HS-5 (cell line): ENCODE data around the gene MC1R.

Experiments used
- DNase-seq: peaks from one replicate; pipeline ENCODE4 v3.0.0-alpha.2; 2012; ENCODE audit warnings: low read depth

The MC1R gene

DNA sequence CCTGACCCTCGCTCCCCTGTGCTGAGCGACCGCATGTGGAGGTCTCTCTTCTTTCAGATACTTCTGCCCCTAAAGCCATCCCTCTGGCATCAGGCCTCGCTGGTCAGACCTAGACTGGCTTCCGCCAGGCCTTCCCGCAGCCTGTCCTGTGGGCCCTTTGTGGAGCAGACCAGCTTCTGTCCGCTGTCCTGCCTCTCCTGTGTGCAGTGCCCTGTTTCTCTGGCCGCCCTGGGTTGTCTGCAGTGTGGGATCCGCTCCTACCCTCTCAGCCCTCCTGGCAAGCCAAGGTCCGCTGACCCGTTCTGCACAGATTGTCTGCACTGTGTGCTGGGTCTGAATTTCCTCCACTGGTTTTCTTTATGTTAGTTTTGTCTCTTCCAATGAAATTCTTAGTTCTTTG is 21.5 kb upstream of the MC1R start:
- DNase-seq: no peak

DNA sequence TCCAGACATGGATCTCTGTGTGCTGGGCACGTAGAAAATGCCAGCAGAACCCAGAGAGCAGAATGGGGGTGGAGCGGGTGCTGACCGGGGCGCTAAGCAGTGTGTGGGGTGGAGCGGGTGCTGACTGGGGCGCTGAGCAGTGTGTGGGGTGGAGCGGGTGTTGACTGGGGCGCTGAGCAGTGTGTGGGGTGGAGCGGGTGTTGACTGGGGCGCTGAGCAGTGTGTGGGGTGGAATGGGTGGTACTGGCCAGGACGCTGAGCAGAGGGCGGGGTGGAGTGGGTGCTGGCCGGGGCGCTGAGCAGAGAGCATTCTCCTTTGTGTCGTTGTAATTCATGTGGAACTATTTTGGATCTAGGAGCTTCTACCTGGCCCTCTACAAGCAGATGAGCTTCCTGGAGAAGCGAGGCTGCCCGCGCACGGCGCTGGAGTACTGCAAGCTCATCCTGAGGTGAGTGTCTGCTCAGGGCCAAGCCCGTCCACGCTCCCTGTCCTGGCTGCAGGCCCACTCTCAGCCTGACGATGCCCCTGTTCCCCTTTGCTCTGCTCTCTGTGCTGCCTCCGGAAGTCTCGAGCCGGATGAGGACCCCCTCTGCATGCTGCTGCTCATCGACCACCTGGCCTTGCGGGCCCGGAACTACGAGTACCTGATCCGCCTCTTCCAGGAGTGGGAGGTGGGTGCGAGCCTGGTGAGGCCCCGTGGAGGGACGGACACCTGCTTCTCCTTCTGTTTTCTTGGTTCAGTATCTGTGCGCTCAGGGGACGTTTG is 20.3 kb upstream of the MC1R start:
- DNase-seq: no peak

DNA sequence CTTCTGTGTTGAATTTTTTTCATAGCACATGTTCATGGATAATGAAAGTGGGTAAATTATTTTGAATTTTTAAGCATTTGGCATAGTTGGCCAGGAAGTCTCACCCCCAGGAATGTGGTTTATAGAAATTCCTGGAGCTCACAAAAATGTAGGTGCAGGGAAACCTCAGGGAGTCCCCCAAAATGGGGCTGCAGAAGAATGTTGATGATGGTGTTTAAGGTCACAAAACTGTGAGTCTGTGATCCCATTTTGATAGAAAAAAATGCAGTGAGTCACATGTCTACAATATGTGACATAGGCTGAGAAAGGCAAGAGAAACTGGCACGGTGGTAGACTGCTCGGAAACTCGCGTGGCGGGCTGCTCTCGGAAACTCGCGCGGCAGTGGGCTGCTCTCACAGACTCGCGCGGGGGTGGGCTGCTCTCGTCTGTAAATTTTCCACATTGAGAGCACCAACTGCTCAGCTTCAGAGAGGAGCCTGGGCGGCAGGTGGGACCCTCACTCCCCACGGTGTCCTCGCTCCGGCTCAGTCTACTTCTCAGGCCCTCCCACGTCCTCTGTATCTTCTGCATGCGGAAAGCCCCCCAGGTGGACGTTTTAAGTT is 18.7 kb upstream of the MC1R start:
- DNase-seq: no peak

DNA sequence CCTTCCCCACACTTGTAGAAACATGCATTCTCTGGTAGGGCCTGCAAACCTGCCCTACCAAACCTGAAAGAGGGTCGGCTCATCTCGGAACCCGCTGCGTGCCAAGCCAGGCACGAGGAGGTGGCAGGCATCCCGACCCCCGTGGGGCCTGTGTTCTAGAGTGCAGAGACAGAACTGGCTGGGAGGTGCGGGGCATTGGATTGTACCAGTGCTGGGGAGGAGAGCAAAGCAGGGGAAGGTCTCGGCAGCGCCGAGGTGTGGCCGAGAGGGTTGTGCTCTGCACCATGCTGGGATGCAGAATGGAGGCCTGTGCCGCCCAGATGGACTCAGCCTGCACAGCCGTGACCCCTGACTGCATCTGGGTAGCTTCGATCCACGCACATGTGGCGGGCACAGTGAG is 17.8 kb upstream of the MC1R start:
- DNase-seq: no peak

DNA sequence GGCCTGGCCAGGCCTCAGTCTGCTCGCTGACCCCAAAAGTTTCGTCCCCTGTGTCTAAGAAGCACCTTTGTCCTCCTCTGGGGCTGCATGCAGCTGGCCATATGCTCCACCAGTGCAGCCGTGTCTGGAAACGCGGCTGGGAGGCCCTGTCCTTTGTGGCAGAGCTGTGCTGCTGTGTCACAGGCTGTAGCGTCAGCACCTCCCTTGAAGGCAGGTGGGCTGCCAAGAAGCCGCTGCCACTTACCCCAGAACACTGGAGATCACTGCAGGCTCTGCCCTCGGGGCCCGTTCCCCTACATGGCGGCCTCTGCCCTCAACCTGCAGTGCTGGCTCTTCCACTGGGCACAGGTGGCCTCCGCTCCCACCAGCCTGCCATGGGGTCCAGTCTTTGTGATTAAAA is 15.7 kb upstream of the MC1R start:
- no peak for DNase-seq

DNA sequence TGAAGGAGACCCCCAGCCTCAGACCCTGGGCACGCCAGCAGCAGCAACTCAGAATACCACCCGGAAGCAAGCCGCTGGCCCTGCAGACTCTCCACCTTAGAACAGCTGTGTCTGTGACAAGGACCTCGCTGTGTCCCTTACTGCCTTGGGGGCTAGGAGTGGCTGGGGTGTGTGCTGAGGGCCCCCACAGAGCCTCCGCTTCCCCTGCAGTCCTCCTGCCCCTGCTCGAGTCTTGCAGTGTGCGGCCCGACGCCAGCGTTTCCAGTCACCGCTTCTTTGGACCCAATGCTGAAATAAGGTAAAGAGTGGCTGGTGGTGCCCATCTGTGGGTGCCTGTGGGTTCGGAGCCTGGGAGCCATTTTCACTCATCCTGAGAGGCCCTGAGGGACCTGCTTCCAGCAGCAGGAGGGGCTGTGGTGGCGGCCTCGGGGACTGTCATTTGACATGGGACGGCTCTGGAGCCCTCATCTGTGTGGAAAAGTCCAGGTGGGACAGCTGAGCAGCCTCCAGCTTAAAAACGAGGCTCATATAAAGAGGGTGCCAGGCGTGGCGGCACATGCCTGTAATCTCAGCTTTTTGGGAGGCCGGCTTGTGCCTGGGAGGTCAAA is 14.7 kb upstream of the MC1R start:
- DNase-seq: no peak

DNA sequence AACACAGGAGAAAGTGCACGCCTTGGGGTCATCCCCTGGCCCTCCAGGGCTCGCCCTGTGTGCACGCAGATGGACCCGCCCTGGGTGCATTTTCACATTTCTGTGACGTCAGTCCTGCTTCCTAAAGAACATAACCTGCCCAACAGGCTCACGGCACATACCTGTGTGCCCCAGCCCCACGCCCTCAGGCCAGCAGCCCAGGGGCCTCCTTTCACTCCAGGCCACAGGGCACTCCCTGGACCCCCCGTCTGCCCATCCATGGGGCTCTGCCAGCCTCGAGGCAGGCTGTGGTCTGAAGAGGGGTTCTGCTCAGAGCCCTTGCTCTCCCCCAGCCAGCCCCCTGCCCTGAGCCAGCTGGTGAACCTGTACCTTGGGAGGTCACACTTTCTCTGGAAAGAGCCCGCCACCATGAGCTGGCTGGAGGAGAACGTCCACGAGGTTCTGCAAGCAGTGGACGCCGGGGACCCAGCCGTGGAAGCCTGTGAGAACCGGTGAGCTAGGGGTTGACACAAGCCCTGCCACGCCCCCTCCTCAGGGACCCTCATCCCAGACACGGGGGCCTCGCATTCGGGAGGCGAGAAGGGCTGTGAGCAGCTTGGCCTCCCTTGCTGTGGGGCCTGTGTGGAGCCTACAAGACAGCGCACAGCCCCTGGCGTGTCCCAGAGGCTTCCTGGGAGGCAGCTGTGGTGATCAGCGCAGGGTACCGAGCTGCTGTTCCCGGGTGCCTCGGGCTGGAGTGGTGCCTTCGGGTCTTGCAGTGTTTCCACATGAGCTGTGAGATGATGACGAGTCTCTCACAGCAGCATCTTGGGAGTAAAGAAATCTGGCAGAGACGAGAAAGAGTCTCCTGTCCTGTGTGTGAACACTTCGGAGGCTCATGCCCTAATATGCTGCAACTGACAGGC is 13.8 kb upstream of the MC1R start:
- DNase-seq: no peak

DNA sequence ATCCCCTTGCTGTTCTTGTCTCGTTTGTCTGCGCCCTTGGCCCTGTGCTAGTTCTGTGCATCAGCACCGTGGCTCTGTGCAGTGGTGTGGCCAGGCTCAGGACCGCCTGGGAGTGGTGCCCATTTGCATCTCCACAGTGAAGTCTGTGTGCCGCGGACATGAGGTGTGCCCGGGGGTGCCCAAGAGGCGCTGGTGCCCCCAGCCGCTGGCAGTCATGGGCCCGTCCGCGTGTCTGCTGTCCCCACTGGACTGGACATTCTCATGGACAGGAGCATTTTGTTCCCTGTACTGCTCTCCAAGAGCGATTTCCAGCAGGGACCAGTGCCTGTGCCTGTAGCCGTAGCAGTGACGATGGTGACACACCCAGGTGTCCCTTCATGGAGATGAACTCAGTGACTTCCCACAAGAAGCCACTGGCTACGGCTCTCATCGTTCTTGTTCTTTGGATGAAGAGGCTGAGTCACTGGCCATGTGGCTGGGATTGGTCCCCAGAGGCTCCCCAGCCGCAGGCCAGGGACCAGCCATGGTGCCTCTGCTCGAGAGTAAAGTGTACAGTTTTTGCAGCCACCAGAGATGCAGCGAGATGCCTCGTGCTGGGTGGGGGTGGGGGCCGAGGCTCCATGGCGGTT is 13.0 kb upstream of the MC1R start:
- DNase-seq: no peak

DNA sequence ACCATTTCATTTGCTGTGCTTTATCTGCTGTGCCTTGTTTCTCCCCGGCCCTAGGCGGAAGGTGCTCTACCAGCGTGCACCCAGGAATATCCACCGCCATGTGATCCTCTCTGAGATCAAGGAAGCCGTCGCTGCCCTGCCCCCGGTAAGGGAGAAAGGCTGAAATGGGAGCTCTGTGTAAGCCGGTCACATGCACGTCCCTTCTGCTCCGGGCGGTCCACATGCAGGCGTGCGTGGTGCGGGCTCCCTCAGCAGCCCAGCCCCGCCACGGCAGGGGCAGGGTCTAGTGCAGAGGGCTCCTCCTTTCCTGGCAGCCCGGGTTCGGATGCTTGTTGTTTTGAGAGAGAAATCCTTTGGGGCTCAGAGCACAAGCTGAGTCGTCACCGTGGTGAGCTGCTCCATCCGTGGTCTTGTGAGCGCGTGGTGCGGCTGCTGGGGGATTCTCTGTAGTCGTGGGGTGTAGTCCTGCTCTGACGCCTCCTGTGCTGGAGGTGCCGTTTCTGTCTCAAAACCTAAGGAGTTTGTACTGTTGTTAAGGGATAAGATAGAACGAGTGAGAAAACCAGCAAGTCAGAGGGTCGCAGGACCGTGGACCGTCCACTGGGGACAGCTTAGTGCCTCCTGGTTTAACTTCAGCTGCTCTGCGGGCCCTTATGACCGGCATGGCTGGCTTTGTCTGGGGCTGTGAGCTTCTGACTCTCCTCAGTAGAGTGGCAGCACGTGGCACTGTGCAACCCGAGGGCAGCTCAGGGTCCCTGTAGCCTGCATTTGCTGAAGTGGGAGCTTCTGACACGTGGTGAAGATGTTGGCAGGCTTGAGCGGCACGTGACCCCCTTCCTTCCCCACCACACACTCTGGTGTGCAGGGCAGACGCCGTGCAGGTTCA is 12.3 kb upstream of the MC1R start:
- DNase-seq: no peak

DNA sequence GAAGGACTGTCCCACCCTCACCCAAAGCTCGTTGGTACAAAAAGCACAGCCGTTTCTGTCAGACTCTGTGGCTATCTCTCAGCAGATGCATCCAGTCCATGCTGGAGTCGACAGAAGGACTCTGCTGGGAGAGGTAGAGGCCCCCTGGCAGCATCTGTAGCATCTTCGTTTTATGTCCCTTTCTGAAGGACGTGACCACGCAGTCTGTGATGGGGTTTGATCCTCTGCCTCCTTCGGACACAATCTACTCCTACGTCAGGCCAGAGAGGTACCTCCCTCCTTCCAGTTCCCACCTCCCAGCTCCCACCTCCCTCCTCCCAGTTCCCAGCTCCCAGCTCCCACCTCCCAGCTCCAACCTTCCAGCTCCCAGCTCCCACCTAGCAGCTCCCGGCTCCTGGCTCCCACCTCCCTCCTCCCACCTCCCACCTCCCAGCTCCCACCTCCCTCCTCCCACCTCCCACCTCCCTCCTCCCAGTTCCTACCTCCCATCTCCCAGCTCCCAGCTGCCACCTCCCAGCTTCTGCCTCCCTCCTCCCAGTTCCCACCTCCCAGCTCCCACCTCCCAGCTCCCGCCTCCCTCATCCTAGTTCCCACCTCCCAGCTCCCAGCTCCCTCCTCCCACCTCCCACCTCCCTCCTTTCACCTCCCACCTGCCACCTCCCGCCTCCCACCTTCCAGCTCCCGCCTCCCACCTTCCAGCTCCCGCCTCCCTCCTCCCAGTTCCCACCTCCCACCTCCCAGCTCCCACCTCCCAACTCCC is 11.4 kb upstream of the MC1R start:
- DNase-seq: no peak

DNA sequence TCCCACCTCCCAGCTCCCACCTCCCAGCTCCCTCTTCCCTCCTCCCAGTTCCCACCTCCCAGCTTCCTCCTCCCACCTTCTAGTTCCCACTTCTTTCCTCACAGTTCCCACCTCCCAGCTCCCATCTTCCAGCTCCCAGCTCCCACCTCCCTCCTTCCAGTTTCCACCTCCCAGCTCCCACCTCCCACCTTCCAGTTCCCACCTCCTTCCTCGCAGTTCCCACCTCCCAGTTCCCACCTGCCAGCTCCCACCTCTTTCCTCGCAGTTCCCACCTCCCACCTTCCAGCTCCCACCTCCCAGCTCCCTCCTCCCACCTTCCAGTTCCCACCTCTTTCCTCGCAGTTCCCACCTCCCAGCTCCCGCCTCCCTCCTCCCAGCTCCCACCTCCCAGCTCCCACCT is 10.4 kb upstream of the MC1R start:
- DNase-seq: no peak

DNA sequence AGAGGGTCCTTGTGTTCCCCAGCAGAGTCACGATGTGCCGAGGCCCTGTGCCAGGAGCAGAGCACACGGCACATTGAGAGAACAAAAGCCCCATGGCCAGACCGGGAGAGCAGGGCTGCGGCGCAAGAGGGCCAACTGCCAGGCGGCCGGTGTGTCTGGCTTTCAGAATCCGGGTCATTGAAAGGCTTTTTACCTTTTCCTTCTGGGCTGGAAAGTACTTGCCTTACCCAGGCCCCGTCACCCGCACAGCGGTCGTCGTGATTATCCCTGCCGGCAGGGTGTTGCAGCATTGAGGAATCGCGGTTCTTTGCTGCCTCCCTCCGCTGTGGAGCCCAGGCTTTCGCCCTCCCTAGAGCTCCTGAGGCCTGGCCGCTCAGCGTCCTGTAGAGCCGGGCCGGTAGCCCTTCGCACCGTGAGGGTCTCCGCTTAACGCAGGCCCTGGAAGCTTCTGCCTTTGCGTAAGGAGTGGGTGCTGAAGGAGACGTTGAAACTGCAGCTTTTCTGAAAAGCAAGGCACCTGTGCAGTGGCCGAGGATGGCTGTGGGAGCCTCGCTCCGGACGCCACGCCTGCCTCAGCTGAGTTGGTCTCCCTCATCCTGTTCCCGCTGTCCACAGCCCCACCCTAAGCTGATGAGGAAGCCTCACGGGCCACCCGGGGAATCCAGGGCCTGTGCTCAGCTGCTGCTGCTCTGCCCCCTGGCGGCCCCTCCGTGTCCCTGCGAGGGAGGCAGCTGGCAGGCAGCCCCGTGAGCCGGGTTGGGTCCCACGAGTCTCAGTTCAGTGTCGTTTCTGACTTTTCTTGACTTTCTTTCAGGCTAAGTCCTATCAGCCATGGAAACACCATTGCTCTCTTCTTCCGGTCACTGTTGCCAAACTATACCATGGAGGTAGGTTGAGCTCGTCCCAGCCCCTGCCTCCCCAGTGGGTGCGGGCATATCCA is 8.6 kb upstream of the MC1R start:
- no peak for DNase-seq

DNA sequence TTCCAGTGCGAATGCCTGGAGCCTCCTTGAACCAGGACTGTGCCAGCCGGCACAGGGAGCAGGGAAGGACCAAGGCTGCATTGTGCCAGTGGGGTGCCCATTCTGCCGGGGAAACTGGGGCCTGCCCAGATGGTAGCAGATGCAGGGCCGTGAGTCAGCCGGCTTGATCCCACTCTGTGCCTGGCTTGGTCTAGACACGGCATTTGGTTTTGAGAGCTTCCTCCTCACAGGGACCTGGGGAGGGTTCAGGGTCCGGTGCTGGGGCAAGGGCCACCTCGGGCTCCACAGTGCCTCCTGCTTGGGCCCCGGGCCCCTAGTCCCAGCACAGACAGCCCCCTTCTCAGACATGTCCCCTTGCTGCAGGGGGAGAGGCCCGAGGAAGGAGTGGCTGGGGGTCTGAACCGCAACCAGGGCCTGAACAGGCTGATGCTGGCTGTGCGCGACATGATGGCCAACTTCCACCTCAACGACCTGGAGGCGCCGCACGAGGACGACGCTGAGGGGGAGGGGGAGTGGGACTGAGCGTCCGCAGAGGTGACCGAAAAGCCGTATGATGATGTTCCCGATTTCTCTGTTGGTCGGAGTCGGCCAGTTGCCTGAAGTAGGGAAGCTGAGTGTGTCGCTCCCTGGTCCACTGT is 7.8 kb upstream of the MC1R start:
- DNase-seq: no peak

DNA sequence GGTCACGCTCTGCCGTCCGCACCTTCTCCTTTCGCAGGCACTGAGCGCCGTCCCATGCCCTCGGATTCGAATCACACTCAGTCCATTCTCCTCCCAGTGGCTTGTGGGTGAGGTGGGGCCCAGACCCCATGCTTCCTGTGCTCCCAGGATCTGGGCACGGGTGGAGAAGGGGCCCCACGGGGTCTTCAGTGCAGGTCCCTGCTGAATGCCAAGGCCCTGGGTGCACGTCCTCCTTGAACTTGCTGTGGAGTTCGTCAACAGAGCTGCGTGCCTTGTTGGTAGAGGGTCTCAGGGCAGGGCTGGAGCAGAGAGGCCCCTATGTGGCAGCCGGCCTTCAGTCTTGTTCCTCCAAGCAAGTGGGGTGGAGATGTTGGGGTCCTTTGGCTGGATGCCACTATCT is 7.3 kb upstream of the MC1R start:
- no peak for DNase-seq

DNA sequence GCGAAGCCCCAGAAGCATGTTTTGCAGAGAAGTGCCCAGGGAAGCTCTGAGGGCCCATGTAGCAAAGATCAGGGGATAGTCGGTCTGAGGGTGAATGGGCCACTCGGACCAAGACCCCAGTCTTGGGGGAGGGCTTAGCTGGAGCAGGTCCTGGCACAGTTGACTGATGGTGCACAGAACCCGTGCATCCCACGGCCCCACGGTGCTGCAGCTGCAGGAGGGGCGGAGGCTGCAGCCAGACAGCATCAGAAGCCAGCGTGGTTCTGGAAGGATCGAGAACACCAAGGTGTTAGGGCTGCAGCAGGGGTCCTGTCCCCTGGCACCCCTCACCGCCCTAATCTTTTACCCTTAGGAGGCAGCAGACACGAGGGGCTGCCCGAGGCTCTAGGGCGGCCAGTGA is 6.5 kb upstream of the MC1R start:
- DNase-seq: no peak

DNA sequence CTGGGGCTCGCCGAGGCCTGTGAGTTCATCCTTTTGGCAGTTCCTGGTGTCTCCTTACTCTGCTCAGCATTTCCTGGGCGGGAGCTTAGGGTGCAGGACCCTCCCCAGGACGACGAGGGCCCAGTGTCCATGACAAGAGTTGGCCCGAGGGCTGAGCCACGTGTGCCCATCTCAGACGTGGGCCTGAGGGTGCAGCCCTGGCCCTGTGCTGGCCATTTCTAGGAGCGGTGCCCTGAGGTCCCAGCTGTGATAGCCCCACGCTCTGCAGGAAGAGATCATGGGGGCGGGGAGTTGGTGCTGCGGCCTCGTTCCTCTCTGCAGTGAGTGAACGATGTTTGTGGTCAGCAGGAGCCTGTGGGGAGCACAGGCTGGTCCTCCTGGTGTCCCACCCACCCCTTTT is 6.0 kb upstream of the MC1R start:
- no peak for DNase-seq

DNA sequence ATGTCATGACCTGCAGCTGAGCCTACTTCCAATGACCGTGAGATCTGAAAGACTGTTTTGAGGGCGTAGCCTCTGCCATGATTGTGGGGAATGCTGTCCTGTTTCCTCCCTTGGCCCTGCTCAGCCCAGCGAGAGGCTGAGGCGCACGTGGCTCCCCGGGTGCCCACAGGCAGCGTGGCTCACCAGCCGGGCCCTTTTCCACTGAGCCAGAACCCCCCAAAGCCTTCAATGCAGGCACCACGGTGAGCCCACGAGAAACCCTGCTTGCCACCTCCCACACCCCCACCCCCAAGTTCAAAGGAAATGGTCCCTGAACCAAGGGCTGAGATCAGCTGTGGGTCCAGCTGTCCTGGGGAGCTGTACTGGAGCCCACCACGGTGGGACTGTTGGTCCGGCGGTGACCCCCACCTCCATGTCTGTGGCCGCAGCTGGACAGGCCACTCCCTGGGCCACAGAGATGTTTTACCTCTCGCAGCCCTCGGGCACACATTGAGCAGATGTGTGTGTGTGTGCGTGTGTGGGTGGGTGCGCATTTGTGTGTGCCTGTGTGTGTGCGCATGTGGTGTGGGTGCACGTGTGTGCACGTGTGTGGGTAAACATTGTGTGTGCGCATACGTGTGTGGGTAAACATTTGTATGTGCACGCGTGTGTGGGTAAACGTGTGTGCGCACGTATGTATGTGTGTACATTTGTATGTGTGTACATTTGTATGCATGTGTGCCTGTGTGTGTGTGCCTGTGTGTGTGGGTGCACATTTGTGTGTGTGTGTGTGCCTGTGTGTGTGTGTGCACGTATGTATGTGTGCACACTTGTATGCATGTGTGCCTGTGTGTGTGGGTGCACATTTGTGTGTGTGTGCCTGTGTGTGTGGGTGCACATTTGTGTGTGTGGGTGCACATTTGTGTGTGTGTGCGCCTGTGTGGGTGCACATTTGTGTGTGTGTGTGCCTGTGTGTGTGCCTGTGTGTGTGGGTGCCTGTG is 5.0 kb upstream of the MC1R start:
- no peak for DNase-seq
